ENCODE data around the gene DUS4L. TPM values are rescaled to one million over a fixed set of nuclear protein-coding genes. Genes with fewer than 3 reads are reported as not detected.

Gene DUS4L
- total RNA-seq, 1 experiment from 2014 or later, result 10.2 TPM

DNA sequence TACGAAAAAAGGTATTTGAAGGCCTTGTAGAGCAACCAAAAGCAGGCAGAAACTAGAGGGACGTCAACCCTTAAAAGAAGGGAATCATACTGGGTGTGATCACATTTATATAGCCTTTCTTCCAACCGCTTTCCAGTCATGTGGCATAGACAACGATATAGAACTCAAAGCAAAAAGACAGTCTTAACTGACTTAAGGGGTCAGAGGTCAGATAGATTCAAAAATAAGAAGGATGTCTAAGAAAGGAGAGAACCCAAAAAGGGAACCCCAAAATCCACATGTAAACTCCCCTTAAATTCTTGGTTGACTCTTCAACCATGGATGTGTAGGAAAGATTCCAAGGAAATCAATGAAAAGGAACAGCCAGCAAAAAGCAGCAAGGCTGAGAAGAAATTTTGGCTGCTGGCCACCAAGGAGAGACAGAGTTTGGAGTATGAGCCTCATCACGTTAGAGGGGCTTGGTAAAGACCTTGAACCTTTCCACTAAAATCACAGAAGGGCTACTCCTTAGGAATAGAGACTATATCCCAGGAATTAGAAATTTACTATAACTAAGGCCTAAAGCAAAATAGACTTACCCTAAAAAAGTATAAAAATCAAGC, 24.9 kb downstream of the DUS4L start:
- Histone ChIP-seq H4K20me1 (ENCODE audit: low read length) (no peaks in the 10 kb centered on the region), H3K27me3 (ENCODE audit: low read length) (no peaks in the 10 kb centered on the region), H3K36me3 (ENCODE audit: low read depth, low read length) (peaks cover 9% of the 10 kb centered on the region; the same call in 1 of the 2 replicates), H3K9me3 (ENCODE audit: low read length) (no peaks in the 10 kb centered on the region), H3K4me2 (ENCODE audit: low read length) (no peak overlapping the region), H2AFZ (ENCODE audit: low read length) (no peak overlapping the region), H3K4me1 (ENCODE audit: insufficient read depth, low read length) (no peaks in the 10 kb centered on the region), H3K27ac (ENCODE audit: low read length) (no peak overlapping the region), H3K9ac (ENCODE audit: low read length) (no peak overlapping the region), H3K9me2 (replicated peaks; ENCODE audit: low read length) (no peaks in the 10 kb centered on the region), H3F3A (ENCODE audit: low read length, unreplicated experiment) (no peaks in the 10 kb centered on the region), H3K79me2 (ENCODE audit: low read length) (no peaks in the 10 kb centered on the region), H3K4me3 (ENCODE audit: low read length) (no peak overlapping the region)
- intact Hi-C loops (cut with micrococcal nuclease), result loop anchor here (10.0 kb wide), 1 partner anchor 286 kb away; no protein-coding TSS in a partner anchor
- POLR2A ChIA-PET (ENCODE audit: unreplicated experiment), result no interaction called here
- BruUV-seq (replicated peaks), result no TSS peak
- CTCF ChIA-PET, result no interaction called here
- no peak for DNase-seq
- no peak for TF ChIP-seq EZH2phosphoT487 (IDR thresholded peaks at IDR 0.05; ENCODE audit: borderline replicate concordance, low read length)
- no peak for TF ChIP-seq EZH2 (IDR thresholded peaks at IDR 0.05; ENCODE audit: low read length, unreplicated experiment)
- TF ChIP-seq, protein P1, sequence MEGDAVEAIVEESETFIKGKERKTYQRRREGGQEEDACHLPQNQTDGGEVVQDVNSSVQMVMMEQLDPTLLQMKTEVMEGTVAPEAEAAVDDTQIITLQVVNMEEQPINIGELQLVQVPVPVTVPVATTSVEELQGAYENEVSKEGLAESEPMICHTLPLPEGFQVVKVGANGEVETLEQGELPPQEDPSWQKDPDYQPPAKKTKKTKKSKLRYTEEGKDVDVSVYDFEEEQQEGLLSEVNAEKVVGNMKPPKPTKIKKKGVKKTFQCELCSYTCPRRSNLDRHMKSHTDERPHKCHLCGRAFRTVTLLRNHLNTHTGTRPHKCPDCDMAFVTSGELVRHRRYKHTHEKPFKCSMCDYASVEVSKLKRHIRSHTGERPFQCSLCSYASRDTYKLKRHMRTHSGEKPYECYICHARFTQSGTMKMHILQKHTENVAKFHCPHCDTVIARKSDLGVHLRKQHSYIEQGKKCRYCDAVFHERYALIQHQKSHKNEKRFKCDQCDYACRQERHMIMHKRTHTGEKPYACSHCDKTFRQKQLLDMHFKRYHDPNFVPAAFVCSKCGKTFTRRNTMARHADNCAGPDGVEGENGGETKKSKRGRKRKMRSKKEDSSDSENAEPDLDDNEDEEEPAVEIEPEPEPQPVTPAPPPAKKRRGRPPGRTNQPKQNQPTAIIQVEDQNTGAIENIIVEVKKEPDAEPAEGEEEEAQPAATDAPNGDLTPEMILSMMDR (conservative IDR thresholded peaks at IDR 0.05; ENCODE audit: low read depth, low read length), result no peak
- ATAC-seq, result no peak

DNA sequence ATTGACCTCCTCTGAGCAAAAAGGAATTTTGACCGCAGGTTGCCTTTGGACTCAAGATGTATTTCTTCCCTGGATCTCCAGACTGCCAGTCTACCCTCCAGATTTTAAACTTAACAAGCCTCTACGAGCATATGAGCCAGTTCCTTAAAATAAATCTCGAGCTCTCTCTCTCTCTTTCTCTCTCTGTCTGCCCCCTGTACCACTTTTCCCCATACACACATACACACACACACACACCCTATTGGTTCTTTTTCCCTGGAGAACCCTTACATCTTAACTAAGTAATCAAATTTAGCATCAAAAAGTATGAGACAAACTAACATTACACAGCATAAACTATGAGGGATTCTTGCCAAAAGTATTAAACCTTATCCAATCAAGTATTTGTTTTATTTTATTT, 27.6 kb downstream of the DUS4L start:
- no peak for TF ChIP-seq EZH2phosphoT487 (IDR thresholded peaks at IDR 0.05; ENCODE audit: borderline replicate concordance, low read length)
- TF ChIP-seq, protein P1 (conservative IDR thresholded peaks at IDR 0.05; ENCODE audit: low read depth, low read length), result no peak
- Histone ChIP-seq H3K79me2 (ENCODE audit: low read length) (no peaks in the 10 kb centered on the region), H3K4me3 (ENCODE audit: low read length) (no peak overlapping the region), H3K9ac (ENCODE audit: low read length) (no peak overlapping the region), H3K4me2 (ENCODE audit: low read length) (no peak overlapping the region), H3K36me3 (ENCODE audit: low read depth, low read length) (peaks cover 2% of the 10 kb centered on the region; the same call in 1 of the 2 replicates), H3K9me2 (replicated peaks; ENCODE audit: low read length) (no peaks in the 10 kb centered on the region), H3K4me1 (ENCODE audit: insufficient read depth, low read length) (peaks cover 20% of the 10 kb centered on the region), H3K9me3 (ENCODE audit: low read length) (no peaks in the 10 kb centered on the region), H3K27me3 (ENCODE audit: low read length) (no peaks in the 10 kb centered on the region), H4K20me1 (ENCODE audit: low read length) (no peaks in the 10 kb centered on the region), H2AFZ (ENCODE audit: low read length) (no peak overlapping the region), H3F3A (ENCODE audit: low read length, unreplicated experiment) (no peaks in the 10 kb centered on the region), H3K27ac (ENCODE audit: low read length) (no peak overlapping the region)
- DNase-seq (no peak), ATAC-seq (no peak)
- BruUV-seq (replicated peaks), result no TSS peak
- intact Hi-C loops (cut with micrococcal nuclease), result no loop called here
- ChIA-PET CTCF (no interaction called here), POLR2A (ENCODE audit: unreplicated experiment) (no interaction called here)

DNA sequence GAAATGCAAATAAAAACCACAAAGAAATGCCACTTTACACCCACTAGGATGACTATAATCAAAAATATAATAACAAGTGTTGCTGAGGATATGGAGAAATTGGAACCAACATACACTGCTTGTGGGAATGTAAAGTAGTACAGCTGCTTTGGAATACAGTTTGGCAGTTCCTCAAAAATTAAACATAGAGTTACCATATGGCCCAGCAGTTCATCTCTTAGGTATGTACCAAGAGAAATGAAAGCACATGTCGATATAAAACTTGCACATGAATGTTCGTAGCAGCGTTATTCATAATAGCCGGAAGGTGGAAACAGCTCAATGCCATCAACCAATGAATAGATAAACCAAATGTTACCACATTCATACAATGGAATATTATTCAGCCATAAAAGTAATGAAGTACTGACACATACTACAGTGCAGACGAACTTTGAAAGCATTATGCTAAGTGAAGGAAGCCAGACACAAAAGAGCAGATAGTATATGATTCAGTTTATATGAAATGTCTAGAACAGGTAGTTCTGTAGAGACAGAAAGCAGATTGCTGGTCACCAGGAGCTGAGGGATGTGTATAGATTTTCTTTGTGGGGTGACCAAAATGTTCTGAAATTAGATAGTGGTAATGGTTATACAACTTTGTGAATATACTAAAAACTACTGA, 28.7 kb downstream of the DUS4L start:
- ChIA-PET POLR2A (ENCODE audit: unreplicated experiment) (interaction anchor here (0.6 kb wide), 1 partner anchor 25 kb away, joined by 3 read pairs; no protein-coding TSS in a partner anchor), CTCF (no interaction called here)
- Histone ChIP-seq H3K4me3 (ENCODE audit: low read length) (no peak overlapping the region), H3K27ac (ENCODE audit: low read length) (no peak overlapping the region), H3K9me2 (replicated peaks; ENCODE audit: low read length) (no peaks in the 10 kb centered on the region), H4K20me1 (ENCODE audit: low read length) (no peaks in the 10 kb centered on the region), H3F3A (ENCODE audit: low read length, unreplicated experiment) (no peaks in the 10 kb centered on the region), H3K27me3 (ENCODE audit: low read length) (no peaks in the 10 kb centered on the region), H3K4me2 (ENCODE audit: low read length) (no peak overlapping the region), H3K9ac (ENCODE audit: low read length) (no peak overlapping the region), H2AFZ (ENCODE audit: low read length) (no peak overlapping the region), H3K4me1 (ENCODE audit: insufficient read depth, low read length) (peaks cover 25% of the 10 kb centered on the region), H3K36me3 (ENCODE audit: low read depth, low read length) (0 out of 2 replicates have a peak, but pooled peaks cover 3% of the 10 kb centered on the region), H3K9me3 (ENCODE audit: low read length) (no peaks in the 10 kb centered on the region), H3K79me2 (ENCODE audit: low read length) (no peaks in the 10 kb centered on the region)
- no peak for TF ChIP-seq EZH2phosphoT487 (IDR thresholded peaks at IDR 0.05; ENCODE audit: borderline replicate concordance, low read length)
- TF ChIP-seq, protein P1 (conservative IDR thresholded peaks at IDR 0.05; ENCODE audit: low read depth, low read length), result no peak
- no peak for TF ChIP-seq EZH2 (IDR thresholded peaks at IDR 0.05; ENCODE audit: low read length, unreplicated experiment)
- no TSS peak for BruUV-seq (replicated peaks)
- ATAC-seq, result no peak
- intact Hi-C loops (cut with micrococcal nuclease), result no loop called here
- no peak for DNase-seq
